OCI-LY7 (cell line): ENCODE data around the gene MARCHF4. TPM values are rescaled to one million over a fixed set of nuclear protein-coding genes. Genes with fewer than 3 reads are reported as not detected.

Source experiments
- BruUV-seq: library from RNA; stranded (reverse); fragments of 400-500 nt; replicated peaks from 2 replicates; lab custom pipeline; 2021; lab: Mats Ljungman, UMichigan
- CTCF ChIA-PET: fragments of 300-600 bp; sonication (Branson Sonifier 250); formaldehyde crosslinking; loops from one replicate; lab custom pipeline; 2022; ENCODE audit warnings: antibody characterized with exemption; ENCODE audit not compliant: unreplicated experiment; lab: Charles Lee
- POLR2A ChIA-PET: fragments of 300-600 bp; sonication (Branson Sonifier 250); formaldehyde crosslinking; loops from one replicate; lab custom pipeline; 2022; ENCODE audit warnings: antibody characterized with exemption; lab: Charles Lee
- DNase-seq: peaks from one replicate; pipeline ENCODE4 v3.0.0-alpha.2; 2015; ENCODE audit warnings: low spot score
- H2AFZ ChIP-seq: fragments of 200-600 bp; sonication (generic), shearing (Covaris generic); 2 replicates; pipeline ENCODE4 v1.6.1; 2014; ENCODE audit warnings: mild to moderate bottlenecking, antibody characterized with exemption, low read length, moderate library complexity
- H3K27ac ChIP-seq: fragments of 200-600 bp; sonication (generic); 2 replicates; pipeline ENCODE4 v1.5.1; 2014; ENCODE audit warnings: mixed run types, low read depth, mild to moderate bottlenecking, moderate library complexity, low read length, inconsistent platforms; ENCODE audit not compliant: poor library complexity, severe bottlenecking
- H3K36me3 ChIP-seq: fragments of 200-600 bp; sonication (generic); 2 replicates; pipeline ENCODE4 v1.6.1; 2014; ENCODE audit warnings: mild to moderate bottlenecking, antibody characterized with exemption, low read length, moderate library complexity, mixed read lengths; ENCODE audit not compliant: insufficient read depth
- H3K4me1 ChIP-seq: fragments of 200-600 bp; sonication (generic); 2 replicates; pipeline ENCODE4 v1.5.1; 2014; ENCODE audit warnings: mild to moderate bottlenecking, low read length; ENCODE audit not compliant: insufficient read depth, poor library complexity, severe bottlenecking
- H3K4me2 ChIP-seq: fragments of 200-600 bp; sonication (generic); 2 replicates; pipeline ENCODE4 v1.6.1; 2014; ENCODE audit warnings: mild to moderate bottlenecking, low read length
- H3K4me3 ChIP-seq: fragments of 200-600 bp; sonication (generic); 2 replicates; pipeline ENCODE4 v1.5.1; 2014; ENCODE audit warnings: mild to moderate bottlenecking, low read depth, low read length; ENCODE audit not compliant: poor library complexity, severe bottlenecking
- H3K79me2 ChIP-seq: fragments of 200-600 bp; sonication (generic); 2 replicates; pipeline ENCODE4 v1.6.1; 2016; ENCODE audit warnings: low read depth, mild to moderate bottlenecking, low read length, moderate library complexity, mixed read lengths; ENCODE audit not compliant: insufficient read depth
- H3K9me2 ChIP-seq: fragments of 200-600 bp; sonication (generic); 2 replicates; pipeline ENCODE4 v1.6.1; 2016; ENCODE audit warnings: mild to moderate bottlenecking, low read length, mixed read lengths; ENCODE audit not compliant: insufficient read depth
- H3K9me3 ChIP-seq: fragments of 200-600 bp; sonication (generic); 2 replicates; pipeline ENCODE4 v1.6.1; 2014; ENCODE audit warnings: mild to moderate bottlenecking, mixed run types, low read length, mixed read lengths
- H4K20me1 ChIP-seq: fragments of 200-600 bp; sonication (generic); 2 replicates; pipeline ENCODE4 v1.6.1; 2014; ENCODE audit warnings: mild to moderate bottlenecking, antibody characterized with exemption, low read length, moderate library complexity, mixed read lengths; ENCODE audit not compliant: insufficient read depth
- CTCF ChIP-seq: fragments of 200-600 bp; sonication (generic); conservative IDR thresholded peaks from 2 replicates; pipeline ENCODE4 v1.5.1; 2014; ENCODE audit warnings: mild to moderate bottlenecking, antibody characterized with exemption, low read length, moderate library complexity, mixed read lengths
- EZH2phosphoT487 ChIP-seq: fragments of 200-600 bp; sonication (generic); IDR thresholded peaks from 2 replicates; pipeline ENCODE4 v1.6.1; 2018; ENCODE audit warnings: low read depth, borderline replicate concordance, mild to moderate bottlenecking, mixed run types, antibody characterized with exemption, low read length, moderate library complexity, mixed read lengths
- intact Hi-C: fragments of 100-400 bp; cut with micrococcal nuclease; formaldehyde crosslinking; loops from one replicate; pipeline ENCODE4 v1.10.0; 2022; ENCODE audit not compliant: unreplicated experiment
- total RNA-seq, 2 experiments: library from RNA; depleted of rRNA in 1 of 2; stranded (reverse); fragments of >200 nt in 1 of 2; shearing (Covaris generic) in 1 of 2; gene quantifications; 2 replicates each; pipeline ENCODE4 v1.2.3, GENCODE V29; 2014 to 2022

MARCHF4 gene
- total RNA-seq, 2 experiments from 2014 or later: not detected

- no peaks in the 10 kb centered on the region for H3K36me3 ChIP-seq
- POLR2A ChIA-PET: interaction anchor here (1.0 to 1.4 kb wide), 3 partner anchors 9 to 24 kb away, joined by 3 to 5 read pairs (median 4); no protein-coding TSS in a partner anchor
- no peak overlapping the region for H3K4me2 ChIP-seq
- intact Hi-C loops: no loop called here
- no peak for TF ChIP-seq EZH2phosphoT487
- no peak for TF ChIP-seq CTCF
- H3K4me1 ChIP-seq: no peaks in the 10 kb centered on the region
- BruUV-seq: no TSS peak
- H3K9me3 ChIP-seq: no peaks in the 10 kb centered on the region
- H2AFZ ChIP-seq: no peak overlapping the region
- H4K20me1 ChIP-seq: no peaks in the 10 kb centered on the region
- H3K79me2 ChIP-seq: no peaks in the 10 kb centered on the region
- no peak overlapping the region for H3K4me3 ChIP-seq
- H3K9me2 ChIP-seq: no peaks in the 10 kb centered on the region
- DNase-seq: no peak
- CTCF ChIA-PET: no interaction called here
- no peak overlapping the region for H3K27ac ChIP-seq
Measured at GRCh38 chr2:216352653-216353270, 19.5 kb downstream of the MARCHF4 start.

- no TSS peak for BruUV-seq
- ChIA-PET CTCF (no interaction called here), POLR2A (no interaction called here)
- intact Hi-C loops: no loop called here
- Histone ChIP-seq H3K27ac (no peak overlapping the region), H3K9me2 (no peaks in the 10 kb centered on the region), H3K79me2 (no peaks in the 10 kb centered on the region), H3K4me1 (no peaks in the 10 kb centered on the region), H3K4me2 (no peak overlapping the region), H4K20me1 (no peaks in the 10 kb centered on the region), H3K36me3 (no peaks in the 10 kb centered on the region), H2AFZ (no peak overlapping the region), H3K9me3 (no peaks in the 10 kb centered on the region), H3K4me3 (no peak overlapping the region)
- no peak for DNase-seq
- TF ChIP-seq EZH2phosphoT487 (no peak), CTCF (no peak)
Measured at GRCh38 chr2:216351172-216351925, 20.9 kb downstream of the MARCHF4 start.
